ENCODE results near the gene FAM76A.

GRCh38 chr1:27760426-27760825, 34.7 kb downstream of the FAM76A start:
- TF ChIP-seq CTCF (IDR thresholded peaks at IDR 0.05; ENCODE audit: low read depth, low read length, missing input control) (no peak), HNF4G (IDR thresholded peaks at IDR 0.05) (no peak), RAD21 (IDR thresholded peaks at IDR 0.05) (peak in 1 of 2 donors; percentile 12), EGR1 (IDR thresholded peaks at IDR 0.05; ENCODE audit: low read depth in 2 of 2) (no peak), SP1 (IDR thresholded peaks at IDR 0.05) (no peak), YY1 (IDR thresholded peaks at IDR 0.05) (no peak), MAX (IDR thresholded peaks at IDR 0.05) (no peak)
- TF ChIP-seq, protein P1, sequence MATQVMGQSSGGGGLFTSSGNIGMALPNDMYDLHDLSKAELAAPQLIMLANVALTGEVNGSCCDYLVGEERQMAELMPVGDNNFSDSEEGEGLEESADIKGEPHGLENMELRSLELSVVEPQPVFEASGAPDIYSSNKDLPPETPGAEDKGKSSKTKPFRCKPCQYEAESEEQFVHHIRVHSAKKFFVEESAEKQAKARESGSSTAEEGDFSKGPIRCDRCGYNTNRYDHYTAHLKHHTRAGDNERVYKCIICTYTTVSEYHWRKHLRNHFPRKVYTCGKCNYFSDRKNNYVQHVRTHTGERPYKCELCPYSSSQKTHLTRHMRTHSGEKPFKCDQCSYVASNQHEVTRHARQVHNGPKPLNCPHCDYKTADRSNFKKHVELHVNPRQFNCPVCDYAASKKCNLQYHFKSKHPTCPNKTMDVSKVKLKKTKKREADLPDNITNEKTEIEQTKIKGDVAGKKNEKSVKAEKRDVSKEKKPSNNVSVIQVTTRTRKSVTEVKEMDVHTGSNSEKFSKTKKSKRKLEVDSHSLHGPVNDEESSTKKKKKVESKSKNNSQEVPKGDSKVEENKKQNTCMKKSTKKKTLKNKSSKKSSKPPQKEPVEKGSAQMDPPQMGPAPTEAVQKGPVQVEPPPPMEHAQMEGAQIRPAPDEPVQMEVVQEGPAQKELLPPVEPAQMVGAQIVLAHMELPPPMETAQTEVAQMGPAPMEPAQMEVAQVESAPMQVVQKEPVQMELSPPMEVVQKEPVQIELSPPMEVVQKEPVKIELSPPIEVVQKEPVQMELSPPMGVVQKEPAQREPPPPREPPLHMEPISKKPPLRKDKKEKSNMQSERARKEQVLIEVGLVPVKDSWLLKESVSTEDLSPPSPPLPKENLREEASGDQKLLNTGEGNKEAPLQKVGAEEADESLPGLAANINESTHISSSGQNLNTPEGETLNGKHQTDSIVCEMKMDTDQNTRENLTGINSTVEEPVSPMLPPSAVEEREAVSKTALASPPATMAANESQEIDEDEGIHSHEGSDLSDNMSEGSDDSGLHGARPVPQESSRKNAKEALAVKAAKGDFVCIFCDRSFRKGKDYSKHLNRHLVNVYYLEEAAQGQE (IDR thresholded peaks at IDR 0.05), result no peak
